A549 (cell line): ENCODE results near the gene LRP4.

Experiments
- JUNB ChIP-seq: fragments of >200 bp; sonication (Bioruptor Twin); formaldehyde crosslinking; IDR thresholded peaks from 2 replicates; pipeline ENCODE4 v1.6.1; 2016
- NFE2L2 ChIP-seq: fragments of 150-350 bp; conservative IDR thresholded peaks from 2 replicates; pipeline ENCODE4 v1.6.1; 2014; ENCODE audit warnings: low read length
- PBX3 ChIP-seq: IDR thresholded peaks from 2 replicates; pipeline ENCODE4 v1.6.1; 2012
- POLR2A ChIP-seq: IDR thresholded peaks from 2 replicates; pipeline ENCODE4 v1.6.1; 2012; ENCODE audit warnings: mild to moderate bottlenecking, low read length
- RAD21 ChIP-seq, 2 experiments: fragments of >200 bp in 1 of 2; sonication (Bioruptor Twin) in 1 of 2; formaldehyde crosslinking in 1 of 2; IDR thresholded peaks in 1 of 2; conservative IDR thresholded peaks in 1 of 2; 2 replicates in 1 of 2; 3 replicates in 1 of 2; pipeline ENCODE4 v1.6.1; 2012 to 2018; ENCODE audit warnings: inconsistent platforms in 1 of 2
- TF ChIP-seq, protein P1 (sequence below): fragments of 150-350 bp; IDR thresholded peaks from 2 replicates; pipeline ENCODE4 v1.6.1; 2014; ENCODE audit warnings: low read depth, mild to moderate bottlenecking, low read length
- TF ChIP-seq, protein P2 (sequence below): fragments of >200 bp; sonication (Bioruptor Twin); formaldehyde crosslinking; IDR thresholded peaks from 3 replicates; pipeline ENCODE4 v1.5.1; 2016

DNA sequence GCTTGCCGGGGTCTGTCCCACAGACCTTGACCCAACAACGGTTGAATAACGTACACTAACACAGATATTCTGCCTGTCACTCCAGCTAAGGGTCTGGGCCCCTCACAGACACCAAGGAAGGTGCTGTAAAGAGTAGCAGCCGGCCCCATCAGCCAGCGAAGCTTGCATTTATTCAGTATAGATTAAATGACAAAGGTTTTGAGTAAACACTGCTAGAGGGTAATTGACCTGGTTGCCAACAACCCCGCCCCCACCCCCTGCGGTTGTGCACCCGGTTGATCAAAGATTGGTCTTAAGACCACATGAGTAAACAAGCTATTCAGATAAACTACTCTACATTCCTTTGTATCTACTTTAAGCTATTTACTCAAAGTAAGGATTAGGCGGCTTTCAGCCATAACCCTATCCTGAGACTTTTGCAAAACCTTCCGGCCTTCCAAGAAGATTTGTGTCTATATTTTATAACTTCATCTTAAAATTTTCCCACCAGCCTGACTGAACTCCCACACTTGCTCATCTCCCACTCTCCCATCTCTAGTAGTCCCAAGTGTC lies 67.4 kb downstream of the LRP4 start:
- TF ChIP-seq POLR2A (no peak), RAD21 (conservative IDR thresholded peaks at IDR 0.05 in 1 of 2, IDR thresholded peaks at IDR 0.05 in 1 of 2) (no peak), PBX3 (no peak), JUNB (no peak), NFE2L2 (no peak)
- TF ChIP-seq, protein P1, sequence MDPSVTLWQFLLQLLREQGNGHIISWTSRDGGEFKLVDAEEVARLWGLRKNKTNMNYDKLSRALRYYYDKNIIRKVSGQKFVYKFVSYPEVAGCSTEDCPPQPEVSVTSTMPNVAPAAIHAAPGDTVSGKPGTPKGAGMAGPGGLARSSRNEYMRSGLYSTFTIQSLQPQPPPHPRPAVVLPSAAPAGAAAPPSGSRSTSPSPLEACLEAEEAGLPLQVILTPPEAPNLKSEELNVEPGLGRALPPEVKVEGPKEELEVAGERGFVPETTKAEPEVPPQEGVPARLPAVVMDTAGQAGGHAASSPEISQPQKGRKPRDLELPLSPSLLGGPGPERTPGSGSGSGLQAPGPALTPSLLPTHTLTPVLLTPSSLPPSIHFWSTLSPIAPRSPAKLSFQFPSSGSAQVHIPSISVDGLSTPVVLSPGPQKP = no peak
- TF ChIP-seq, protein P2, sequence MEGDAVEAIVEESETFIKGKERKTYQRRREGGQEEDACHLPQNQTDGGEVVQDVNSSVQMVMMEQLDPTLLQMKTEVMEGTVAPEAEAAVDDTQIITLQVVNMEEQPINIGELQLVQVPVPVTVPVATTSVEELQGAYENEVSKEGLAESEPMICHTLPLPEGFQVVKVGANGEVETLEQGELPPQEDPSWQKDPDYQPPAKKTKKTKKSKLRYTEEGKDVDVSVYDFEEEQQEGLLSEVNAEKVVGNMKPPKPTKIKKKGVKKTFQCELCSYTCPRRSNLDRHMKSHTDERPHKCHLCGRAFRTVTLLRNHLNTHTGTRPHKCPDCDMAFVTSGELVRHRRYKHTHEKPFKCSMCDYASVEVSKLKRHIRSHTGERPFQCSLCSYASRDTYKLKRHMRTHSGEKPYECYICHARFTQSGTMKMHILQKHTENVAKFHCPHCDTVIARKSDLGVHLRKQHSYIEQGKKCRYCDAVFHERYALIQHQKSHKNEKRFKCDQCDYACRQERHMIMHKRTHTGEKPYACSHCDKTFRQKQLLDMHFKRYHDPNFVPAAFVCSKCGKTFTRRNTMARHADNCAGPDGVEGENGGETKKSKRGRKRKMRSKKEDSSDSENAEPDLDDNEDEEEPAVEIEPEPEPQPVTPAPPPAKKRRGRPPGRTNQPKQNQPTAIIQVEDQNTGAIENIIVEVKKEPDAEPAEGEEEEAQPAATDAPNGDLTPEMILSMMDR = no peak
